GM19193 (cell line): ENCODE results near the gene PTPRG.

Experiments used
- POLR2A ChIP-seq: IDR thresholded peaks from 4 replicates; pipeline ENCODE4 v1.6.1; 2011; ENCODE audit not compliant: insufficient read depth, insufficient read length; ENCODE audit errors: extremely low read depth

Gene PTPRG

DNA sequence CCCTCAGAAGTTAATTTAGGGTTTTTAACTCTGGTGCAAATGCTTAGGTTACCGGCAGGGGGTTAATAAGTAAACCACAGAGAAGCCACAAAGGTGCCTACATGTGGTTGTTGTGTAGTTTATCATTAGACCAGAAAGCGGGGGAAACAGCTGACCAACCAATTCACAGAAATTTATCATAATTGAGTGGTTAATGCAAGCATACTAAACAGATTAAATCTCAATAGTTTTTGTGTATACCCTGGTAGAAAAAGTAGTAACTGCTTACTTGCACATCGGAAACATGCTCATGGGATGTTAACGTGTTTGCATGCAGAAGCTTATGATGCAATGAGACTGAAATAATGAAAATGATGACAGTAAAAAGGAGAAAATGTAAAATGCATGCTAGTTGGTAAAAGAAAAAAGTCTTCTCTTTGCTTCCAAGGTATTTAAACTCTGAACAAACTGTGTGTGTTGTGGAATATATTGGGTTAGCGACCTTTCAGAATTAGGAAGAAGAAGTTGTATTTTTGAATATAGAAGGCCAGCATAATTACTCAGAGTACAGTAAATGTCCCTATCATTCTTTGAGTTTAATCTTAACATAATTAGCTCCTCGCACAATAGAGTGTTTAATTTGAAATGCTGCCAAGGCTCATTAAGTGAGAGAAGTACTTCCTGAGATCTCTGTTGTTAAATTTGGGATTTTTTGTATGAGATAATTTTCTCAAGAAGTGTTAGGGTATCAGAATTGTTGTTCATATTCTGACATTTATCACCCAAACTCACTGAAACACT, 316.2 kb downstream of the PTPRG start:
- TF ChIP-seq POLR2A: no peak

DNA sequence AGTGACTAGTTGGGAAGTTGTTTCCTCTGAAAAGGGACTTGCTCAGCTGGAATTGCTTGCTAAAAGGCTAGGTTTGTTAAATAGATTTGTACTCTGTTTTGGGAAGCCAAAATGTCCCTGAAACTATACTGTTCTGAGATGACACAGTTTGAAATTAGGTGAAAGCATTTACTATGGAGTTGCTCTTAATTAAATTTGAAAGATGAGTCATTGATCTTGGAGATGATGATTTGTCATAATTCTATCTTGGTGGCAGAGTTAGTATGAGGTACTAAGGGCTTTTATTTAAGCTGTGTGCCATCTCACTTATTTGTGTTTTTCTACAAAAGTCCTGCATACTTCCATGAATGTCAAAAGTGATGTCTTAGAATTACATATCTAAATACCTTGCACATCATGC, 320.9 kb downstream of the PTPRG start:
- no peak for TF ChIP-seq POLR2A

DNA sequence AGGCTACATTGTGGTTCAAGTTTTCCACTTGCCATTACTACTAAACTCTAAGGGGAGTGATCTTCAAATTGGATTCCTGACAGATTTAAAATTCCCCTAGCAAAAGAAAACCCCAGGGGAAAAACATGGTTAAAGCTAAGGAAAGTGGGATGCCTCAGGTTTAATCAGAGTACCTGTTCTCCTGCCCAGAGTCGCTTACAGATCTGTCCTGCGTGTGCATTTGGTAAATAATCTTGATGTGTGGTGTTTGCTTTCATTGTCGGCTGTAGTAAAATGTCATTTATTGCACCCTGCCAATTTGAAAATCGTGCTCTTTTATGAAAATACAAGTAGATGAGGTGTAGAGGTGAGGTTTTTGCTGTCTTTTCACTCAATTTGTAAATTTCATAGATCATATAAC, 323.4 kb downstream of the PTPRG start:
- TF ChIP-seq POLR2A: no peak

DNA sequence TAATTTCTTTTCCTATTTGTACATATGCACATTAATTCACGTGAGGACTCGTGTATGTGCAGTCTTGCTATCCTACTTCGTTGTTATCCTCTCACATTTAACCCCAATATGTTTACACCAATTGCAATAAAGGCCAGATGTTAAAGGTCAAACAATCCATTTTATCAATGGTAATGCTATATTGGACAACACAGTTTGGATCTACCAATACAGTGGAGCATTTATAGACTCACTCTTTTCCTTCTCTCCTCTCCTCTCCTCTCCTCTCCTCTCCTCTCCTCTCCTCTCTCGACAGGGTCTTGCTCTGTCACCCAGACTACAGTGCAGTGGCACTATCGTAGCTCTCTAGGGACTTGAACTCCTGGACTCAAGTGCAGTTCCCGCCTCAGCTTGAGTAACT, 324.0 kb downstream of the PTPRG start:
- no peak for TF ChIP-seq POLR2A

DNA sequence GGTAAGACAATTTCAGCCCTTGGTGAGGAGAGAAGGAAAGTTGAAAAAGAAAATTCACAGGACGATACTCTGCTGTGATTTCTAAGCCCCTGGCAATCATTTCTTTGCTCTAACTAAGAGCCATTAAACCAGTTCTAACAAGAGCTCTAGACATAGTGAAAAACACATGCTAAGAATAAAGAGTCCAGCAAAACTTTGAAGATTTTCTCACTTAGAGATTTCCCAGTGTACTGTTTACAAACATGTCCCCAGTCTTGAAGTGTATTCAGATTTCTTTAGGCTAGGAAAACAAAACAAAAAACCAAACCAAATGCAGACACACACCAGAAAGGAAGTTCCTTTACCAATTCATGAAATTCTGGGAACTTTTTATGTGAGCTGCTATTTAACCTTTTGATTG, 325.8 kb downstream of the PTPRG start:
- no peak for TF ChIP-seq POLR2A

DNA sequence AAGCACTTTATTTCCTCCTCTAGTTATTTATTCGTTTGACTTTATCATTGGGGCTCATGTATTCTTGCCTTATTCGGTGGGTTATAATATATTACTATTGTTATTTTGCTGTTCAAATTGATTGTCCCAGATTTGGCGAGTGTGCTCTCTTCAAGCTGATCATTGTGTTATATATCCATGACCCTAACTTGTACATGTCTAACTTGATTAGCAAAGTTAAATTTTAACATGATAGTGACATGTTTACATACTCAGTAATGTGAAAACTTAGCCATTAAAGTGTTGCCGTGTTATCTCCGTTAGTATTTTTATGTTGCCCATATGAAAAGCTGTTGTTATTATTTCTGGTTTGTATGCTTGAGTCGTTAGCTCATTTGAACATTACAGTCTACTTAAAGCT, 327.9 kb downstream of the PTPRG start:
- TF ChIP-seq POLR2A: no peak

DNA sequence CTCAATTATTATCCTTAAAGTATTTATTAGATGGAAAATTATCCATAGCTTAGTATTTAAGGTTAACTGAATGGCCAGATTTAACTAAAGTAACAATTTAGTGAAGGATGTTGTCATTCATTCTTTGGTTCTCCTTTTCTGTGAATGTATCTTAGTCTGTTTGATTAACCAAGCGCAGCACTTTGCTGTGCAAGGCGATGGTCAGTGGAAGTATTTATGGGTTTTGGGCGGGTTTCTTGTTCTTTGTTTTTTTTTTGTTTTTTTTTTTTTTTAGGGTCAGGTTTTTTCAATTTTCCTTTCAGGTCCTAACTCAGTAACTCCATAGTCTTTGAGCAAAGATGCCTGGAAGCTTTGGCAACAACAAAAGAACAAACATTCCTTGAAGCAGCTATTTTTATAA, 328.8 kb downstream of the PTPRG start:
- no peak for TF ChIP-seq POLR2A

DNA sequence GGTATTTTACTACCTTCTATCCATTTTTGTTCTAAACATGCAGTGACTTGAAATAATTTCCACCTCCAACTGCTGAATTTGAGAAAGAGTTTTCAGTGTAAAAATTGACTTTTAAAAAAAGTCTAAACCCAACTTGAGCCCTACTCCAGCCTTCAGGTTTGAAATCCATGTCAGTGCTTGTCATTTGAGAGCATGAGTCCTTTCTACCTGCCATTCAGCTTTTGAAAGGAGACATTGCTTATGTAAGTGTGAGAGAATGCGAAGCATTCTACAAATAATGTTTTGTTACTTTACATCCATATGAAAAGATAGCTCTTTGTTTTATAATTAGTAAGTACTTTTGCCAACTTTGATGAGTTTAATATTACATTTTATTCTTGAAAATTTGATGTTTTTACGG, 329.2 kb downstream of the PTPRG start:
- TF ChIP-seq POLR2A: no peak

DNA sequence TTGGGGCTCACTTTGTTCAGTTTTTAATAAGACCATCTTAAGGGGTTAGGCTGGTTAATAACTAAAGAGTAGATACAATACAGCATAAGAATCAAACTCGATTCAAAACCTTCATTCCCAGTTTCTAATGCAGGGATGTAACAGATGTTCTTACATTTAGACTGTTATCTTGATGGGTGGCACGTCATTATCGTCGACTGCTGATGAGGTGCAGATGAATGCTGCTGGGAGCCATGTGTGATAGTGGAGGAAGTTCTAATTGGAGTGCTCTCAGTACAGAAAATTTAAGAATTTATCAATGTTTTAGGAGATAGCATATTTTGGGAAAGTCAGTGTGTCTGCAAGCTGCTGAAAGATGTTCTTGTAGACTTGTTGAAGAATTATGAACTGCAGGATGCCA, 331.5 kb downstream of the PTPRG start:
- TF ChIP-seq POLR2A: no peak

DNA sequence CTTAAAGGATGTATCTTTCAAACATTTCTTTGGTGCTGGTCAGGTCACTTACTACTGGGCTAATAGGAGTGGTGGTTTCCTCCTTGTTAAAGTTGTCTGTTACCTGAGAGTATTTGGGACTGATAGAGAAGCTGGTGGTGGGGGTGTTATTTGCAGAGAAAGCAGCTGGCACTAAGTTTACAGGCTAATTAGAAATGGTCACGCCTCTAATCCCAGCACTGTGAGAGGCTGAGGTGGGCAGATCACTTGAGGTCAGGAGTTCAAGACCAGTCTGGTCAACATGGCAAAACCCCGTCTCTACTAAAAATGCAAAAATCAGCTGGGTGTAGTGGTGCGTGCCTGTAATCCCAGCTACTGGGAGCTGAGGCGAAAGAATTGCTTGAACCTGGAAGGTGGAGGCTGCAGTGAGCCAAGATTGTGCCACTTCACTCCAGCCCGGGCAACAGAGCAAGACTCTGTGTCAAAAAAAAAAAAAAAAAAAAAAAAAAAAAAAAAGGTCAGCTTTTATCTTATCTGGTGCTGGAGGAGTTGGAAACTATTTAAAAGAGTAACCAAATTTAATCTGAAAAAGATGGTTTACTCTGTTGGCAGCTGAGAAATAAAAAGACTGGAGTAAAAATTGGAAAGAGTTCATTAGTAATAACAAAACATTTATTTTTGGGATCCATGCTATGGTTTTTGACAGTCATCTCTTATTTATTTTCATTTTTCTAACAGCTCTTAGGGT, 332.6 kb downstream of the PTPRG start:
- no peak for TF ChIP-seq POLR2A

DNA sequence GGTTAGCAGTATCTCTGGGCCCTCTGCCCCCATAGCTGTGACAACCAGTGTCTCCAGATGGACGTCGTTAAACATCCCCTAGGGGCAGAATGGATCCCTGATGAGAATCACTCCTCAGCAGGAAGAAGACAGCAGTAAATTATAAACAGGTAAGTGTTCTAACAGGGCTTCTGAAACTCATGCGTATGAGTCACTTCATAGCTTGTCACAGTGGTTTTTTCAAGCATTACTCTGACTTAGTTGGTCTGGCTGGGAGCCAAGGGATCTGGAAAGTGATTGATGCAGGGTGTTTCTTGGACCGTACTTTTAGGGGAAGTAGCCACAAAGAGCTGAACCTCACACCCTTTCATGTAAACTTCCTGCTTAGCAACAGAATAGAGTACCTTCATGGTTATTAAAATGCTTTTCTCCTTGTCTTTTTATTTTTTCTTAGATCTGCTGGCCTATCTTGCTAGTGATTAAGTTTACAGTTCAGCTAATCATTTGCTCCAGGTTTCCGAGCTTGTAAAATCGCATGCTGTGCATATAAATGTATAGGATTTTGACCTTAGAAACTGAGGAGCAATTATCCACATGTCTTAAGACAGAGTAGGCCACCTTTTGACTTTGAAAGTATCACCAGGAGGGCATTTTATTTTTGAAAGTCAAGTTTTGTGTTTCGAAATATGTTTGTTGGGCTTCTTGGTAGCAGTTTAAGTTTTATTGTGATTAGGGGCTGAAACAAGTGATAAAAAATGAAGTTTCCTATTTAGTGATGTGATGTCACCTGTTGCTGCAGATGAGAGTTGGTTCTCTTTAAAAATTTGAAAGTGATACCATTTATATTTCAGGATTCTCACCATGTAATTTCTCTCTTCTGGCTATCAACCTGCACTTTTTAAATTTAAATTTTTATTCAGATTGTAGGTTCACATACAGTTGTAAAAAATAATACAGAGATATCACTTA, 333.9 kb downstream of the PTPRG start:
- no peak for TF ChIP-seq POLR2A

DNA sequence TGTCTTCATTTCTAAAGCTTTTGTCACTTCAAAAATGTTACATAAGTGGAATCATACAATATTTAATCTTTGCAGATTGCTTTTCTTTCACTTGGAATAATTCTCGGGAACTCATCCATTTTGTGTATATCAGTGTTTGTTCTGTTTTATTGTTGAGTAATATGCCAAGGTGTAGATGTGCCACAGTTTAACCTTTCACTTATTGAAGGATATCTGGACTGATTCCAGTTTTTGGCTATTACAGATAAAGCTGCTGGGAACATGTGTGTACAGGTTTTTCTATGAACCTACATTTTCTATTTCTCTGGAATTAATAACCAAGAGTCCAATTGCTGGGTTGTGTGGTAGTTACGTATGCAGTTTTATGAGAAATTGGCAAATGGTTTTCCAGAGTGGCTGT, 334.9 kb downstream of the PTPRG start:
- TF ChIP-seq POLR2A: no peak

DNA sequence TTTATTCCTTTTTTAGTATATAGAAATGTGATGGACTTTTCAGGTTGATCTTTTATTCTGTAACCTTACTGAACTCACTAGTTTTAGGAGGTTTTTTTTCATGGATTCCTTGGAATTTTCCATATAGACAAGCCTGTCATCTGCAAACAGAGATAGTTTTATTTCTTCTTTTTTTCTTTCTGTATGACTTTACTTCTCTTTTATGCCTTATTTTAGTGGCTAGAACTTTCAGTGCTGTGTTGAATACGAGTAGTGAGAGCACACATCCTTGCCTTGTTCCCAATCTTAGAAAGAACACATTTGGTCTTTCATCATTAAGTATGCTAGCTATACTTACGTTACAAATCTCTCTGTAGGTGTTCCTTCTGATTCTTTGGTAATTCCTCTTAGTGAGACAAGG, 336.5 kb downstream of the PTPRG start:
- TF ChIP-seq POLR2A: no peak

DNA sequence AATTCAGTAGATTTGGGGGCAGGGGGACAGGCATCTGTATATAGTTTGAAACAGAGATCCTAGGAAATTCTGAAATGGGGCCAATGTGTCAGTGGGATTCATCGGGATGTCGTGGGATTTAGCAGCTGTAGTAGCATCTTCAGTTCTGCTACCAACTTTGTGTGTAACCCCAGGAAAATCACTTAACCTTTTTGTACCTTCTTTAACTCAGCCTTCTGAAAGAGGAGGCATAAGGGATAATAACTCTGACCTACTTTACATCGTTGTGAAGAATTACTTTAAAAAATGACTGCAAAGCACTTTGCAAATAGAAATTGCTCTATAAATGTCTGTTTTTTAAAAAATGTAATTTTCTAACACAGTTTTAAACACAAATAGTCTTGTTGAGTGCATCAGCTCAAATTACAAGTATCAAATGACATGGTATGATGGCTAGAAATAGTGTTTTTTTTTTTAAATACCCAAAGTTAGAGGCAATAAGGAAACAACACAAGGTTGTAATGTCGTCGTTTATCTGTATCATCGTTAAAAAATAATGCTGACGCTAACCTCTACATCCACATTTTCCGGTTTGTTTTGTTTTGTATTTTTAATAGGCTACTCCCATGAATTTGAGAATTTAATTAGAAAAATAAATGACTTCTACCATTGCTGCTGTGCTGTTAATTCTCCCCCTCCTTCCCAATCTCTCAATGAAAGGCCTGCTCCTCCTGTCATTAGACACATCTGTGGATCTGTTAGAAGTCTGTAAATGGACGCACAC, 338.5 kb downstream of the PTPRG start:
- TF ChIP-seq POLR2A: no peak
